NCI-H146 treated with DMSO at 0.1 percent for 48 hours (cell line): ENCODE measurements around the gene TMEM39B.
"Not testable (repeated sequence)": the region's sequence is repeated elsewhere in the genome, so short reads cannot be mapped to it uniquely, and the experiment has no call there.

Experiments
- DNase-seq: peaks from one replicate; lab custom pipeline; 2025; ENCODE audit not compliant: unreplicated experiment; lab: John Stamatoyannopoulos, UW

Gene TMEM39B

GRCh38 chr1:32068957-32069588 is 3.7 kb upstream of the TMEM39B start:
- no peak for DNase-seq

GRCh38 chr1:32071758-32072621 is 749 bp upstream of the TMEM39B start:
- DNase-seq = peak; percentile 48

GRCh38 chr1:32073299-32074229 is 825 bp downstream of the TMEM39B start:
- peak; percentile 52 for DNase-seq

GRCh38 chr1:32074841-32075240 is 2.1 kb downstream of the TMEM39B start:
- no peak for DNase-seq

- DNase-seq = no peak
These were observed 4.7 kb downstream of the TMEM39B start for GRCh38 chr1:32077451-32077850.

GRCh38 chr1:32082022-32082421 is 9.3 kb downstream of the TMEM39B start:
- DNase-seq = no peak

GRCh38 chr1:32086381-32086780 is 13.6 kb downstream of the TMEM39B start:
- not testable (repeated sequence) for DNase-seq

- DNase-seq = no peak
These were observed 18.4 kb downstream of the TMEM39B start for GRCh38 chr1:32091176-32091575.

GRCh38 chr1:32091591-32091990 is 18.9 kb downstream of the TMEM39B start:
- no peak for DNase-seq

GRCh38 chr1:32094746-32095521 is 22.2 kb downstream of the TMEM39B start:
- no peak for DNase-seq

- no peak for DNase-seq
These were observed 26.7 kb downstream of the TMEM39B start for GRCh38 chr1:32099426-32099825.

GRCh38 chr1:32100359-32100758 is 27.6 kb downstream of the TMEM39B start:
- DNase-seq = no peak

- DNase-seq = no peak
These were observed 28.3 kb downstream of the TMEM39B start for GRCh38 chr1:32100807-32101708.

GRCh38 chr1:32104127-32104526 is 31.4 kb downstream of the TMEM39B start:
- DNase-seq = no peak

GRCh38 chr1:32105338-32105737 is 32.6 kb downstream of the TMEM39B start:
- no peak for DNase-seq

GRCh38 chr1:32106663-32107275 is 34.0 kb downstream of the TMEM39B start:
- DNase-seq = no peak

GRCh38 chr1:32107742-32108661 is 35.3 kb downstream of the TMEM39B start, which contains the start of gene KPNA6:
Gene KPNA6 (plus strand): TSS chr1:32108056. CDS start chr1:32108131, 75 bp downstream.
- peak; percentile 85 for DNase-seq

GRCh38 chr1:32111040-32111623 is 38.4 kb downstream of the TMEM39B start:
- no peak for DNase-seq
